Liver (tissue), 9 donors: Measurements from ENCODE around the gene CNDP2. TPM values are rescaled to one million over a fixed set of nuclear protein-coding genes. Genes with fewer than 3 reads are reported as not detected.

Source experiments
- DNase-seq: peaks from one replicate; pipeline ENCODE4 v3.0.0-alpha.2; 2017; ENCODE audit warnings: low spot score
- H3K27ac ChIP-seq, 2 donors: one replicate each; pipeline ENCODE4 v1.7.0; 2013; ENCODE audit warnings: inconsistent platforms in 2 of 2, low read length in 2 of 2, control low read depth in 1 of 2, low read depth in 1 of 2, mild to moderate bottlenecking in 1 of 2
- H3K27me3 ChIP-seq, 4 donors: one replicate each; pipeline versions ENCODE4 v1.6.1 to v1.7.0; 2013; ENCODE audit warnings: low read length in 3 of 4, inconsistent platforms in 1 of 4, mild to moderate bottlenecking in 1 of 4, moderate library complexity in 1 of 4; ENCODE audit not compliant: control insufficient read depth in 4 of 4, insufficient read depth in 4 of 4
- H3K36me3 ChIP-seq, 4 donors: one replicate each; pipeline versions ENCODE4 v1.6.1 to v1.7.0; 2013; ENCODE audit warnings: low read length in 3 of 4, mild to moderate bottlenecking in 3 of 4, low read depth in 1 of 4, moderate library complexity in 1 of 4; ENCODE audit not compliant: control insufficient read depth in 4 of 4, insufficient read depth in 3 of 4
- H3K4me1 ChIP-seq, 4 donors: one replicate each; pipeline versions ENCODE4 v1.6.1 to v1.7.0; 2013; ENCODE audit warnings: low read length in 3 of 4, mild to moderate bottlenecking in 3 of 4, moderate library complexity in 1 of 4; ENCODE audit not compliant: control insufficient read depth in 4 of 4, insufficient read depth in 4 of 4
- H3K4me3 ChIP-seq, 3 donors: one replicate each; pipeline versions ENCODE4 v1.6.1 to v1.7.0; 2013; ENCODE audit warnings: low read length in 3 of 3, control low read depth in 1 of 3, low read depth in 1 of 3, mild to moderate bottlenecking in 1 of 3
- H3K9ac ChIP-seq, 2 donors: one replicate each; pipeline ENCODE4 v1.7.0; 2013; ENCODE audit warnings: low read length in 2 of 2, mild to moderate bottlenecking in 2 of 2, moderate library complexity in 2 of 2, control low read depth in 1 of 2, low read depth in 1 of 2
- H3K9me3 ChIP-seq, 4 donors: one replicate each; pipeline versions ENCODE4 v1.6.1 to v1.7.0; 2013; ENCODE audit warnings: low read length in 3 of 4; ENCODE audit not compliant: control insufficient read depth in 4 of 4
- ATF3 ChIP-seq: IDR thresholded peaks from 2 replicates; pipeline ENCODE4 v1.6.1; 2016; ENCODE audit warnings: antibody characterized with exemption
- CTCF ChIP-seq: fragments of 150-350 bp; IDR thresholded peaks from 2 replicates; pipeline ENCODE4 v1.5.1; 2017; ENCODE audit warnings: improper control_type of control experiment, low read depth, low read length; ENCODE audit not compliant: missing input control
- EGR1 ChIP-seq, 2 donors: IDR thresholded peaks; 2 replicates each; pipeline ENCODE4 v1.6.1; 2016 to 2018; ENCODE audit warnings: antibody characterized with exemption in 2 of 2, low read depth in 2 of 2
- FOXA1 ChIP-seq: IDR thresholded peaks from 2 replicates; pipeline ENCODE4 v1.6.1; 2016; ENCODE audit warnings: antibody characterized with exemption
- FOXA2 ChIP-seq: IDR thresholded peaks from 2 replicates; pipeline ENCODE4 v1.6.1; 2016; ENCODE audit warnings: antibody characterized with exemption
- GABPA ChIP-seq, 2 donors: IDR thresholded peaks in 1 of 2; conservative IDR thresholded peaks in 1 of 2; 2 replicates each; pipeline ENCODE4 v1.6.1; 2016; ENCODE audit warnings: antibody characterized with exemption in 2 of 2, mild to moderate bottlenecking in 1 of 2, moderate library complexity in 1 of 2
- HNF4A ChIP-seq, 2 donors: conservative IDR thresholded peaks; 2 replicates each; pipeline ENCODE4 v1.6.1; 2016; ENCODE audit warnings: antibody characterized with exemption in 2 of 2, mild to moderate bottlenecking in 2 of 2
- HNF4G ChIP-seq: IDR thresholded peaks from 2 replicates; pipeline ENCODE4 v1.6.1; 2016; ENCODE audit warnings: antibody characterized with exemption
- JUND ChIP-seq, 2 donors: IDR thresholded peaks; 2 replicates each; pipeline ENCODE4 v1.6.1; 2016; ENCODE audit warnings: antibody characterized with exemption in 2 of 2
- MAX ChIP-seq: IDR thresholded peaks from 2 replicates; pipeline ENCODE4 v1.6.1; 2016; ENCODE audit warnings: antibody characterized with exemption
- NR2F2 ChIP-seq: IDR thresholded peaks from 2 replicates; pipeline ENCODE4 v1.6.1; 2016; ENCODE audit warnings: antibody characterized with exemption
- REST ChIP-seq: IDR thresholded peaks from 2 replicates; pipeline ENCODE4 v1.6.1; 2016; ENCODE audit warnings: antibody characterized with exemption, mild to moderate bottlenecking
- RXRA ChIP-seq, 2 donors: IDR thresholded peaks; 2 replicates each; pipeline ENCODE4 v1.6.1; 2017 to 2018; ENCODE audit warnings: antibody characterized with exemption in 2 of 2, mild to moderate bottlenecking in 1 of 2
- SP1 ChIP-seq: IDR thresholded peaks from 2 replicates; pipeline ENCODE4 v1.6.1; 2018; ENCODE audit warnings: antibody characterized with exemption, mild to moderate bottlenecking
- TAF1 ChIP-seq: conservative IDR thresholded peaks from 2 replicates; pipeline ENCODE4 v1.6.1; 2016; ENCODE audit warnings: antibody characterized with exemption, mild to moderate bottlenecking
- ZBTB33 ChIP-seq: IDR thresholded peaks from 2 replicates; pipeline ENCODE4 v1.6.1; 2016; ENCODE audit warnings: antibody characterized with exemption
- WGBS: extraction: QIAGEN DNeasy Blood & Tissue Kit; methylation state at CpG from one replicate; pipeline ENCODE4 v1.1.7; 2013; 5-methylcytosine and 5-hydroxymethylcytosine counted together
- polyA plus RNA-seq, 2 donors: library from polyadenylated mRNA; stranded (reverse) in 1 of 2; unstranded in 1 of 2; fragments of 200-250 nt in 1 of 2; fragments of >200 nt in 1 of 2; fragmentation: Nextera tagmentation in 1 of 2; extraction: Ambion mirVana in 1 of 2; gene quantifications; one replicate each; pipeline versions ENCODE4 v1.2.1 to v1.2.3, GENCODE V29; 2013 to 2015
- total RNA-seq, 2 donors: library from RNA; depleted of rRNA; stranded (reverse); fragments of >200 nt; gene quantifications; one replicate each; pipeline ENCODE4 v1.2.3, GENCODE V29; 2014
- donor health status: healthy.
- donor health status: healthy.
- donor health status: healthy.
- donor health status: healthy.
- donor health status: healthy.

Gene CNDP2
- total and polyA plus RNA-seq, 4 donors = 65.5 to 167 (median 141) TPM

- Histone ChIP-seq H3K27ac (no peak overlapping the region), H3K4me1 (no peaks in the 10 kb centered on the region), H3K9ac (no peak overlapping the region), H3K36me3 (no peaks in the 10 kb centered on the region), H3K9me3 (no peaks in the 10 kb centered on the region), H3K27me3 (no peaks in the 10 kb centered on the region), H3K4me3 (no peak overlapping the region)
- no peak for DNase-seq
- TF ChIP-seq MAX (no peak), REST (no peak), TAF1 (no peak), RXRA (IDR thresholded peaks at IDR 0.05) (peak; percentile 31 to 56), ZBTB33 (no peak), CTCF (no peak), ATF3 (no peak), HNF4A (conservative IDR thresholded peaks at IDR 0.05) (no peak), GABPA (IDR thresholded peaks at IDR 0.05 in 1 of 2, conservative IDR thresholded peaks at IDR 0.05 in 1 of 2) (no peak), JUND (IDR thresholded peaks at IDR 0.05) (no peak), HNF4G (no peak), EGR1 (IDR thresholded peaks at IDR 0.05; ENCODE audit: low read depth in 2 of 2) (no peak), FOXA2 (no peak), FOXA1 (no peak), NR2F2 (peak; percentile 51), SP1 (no peak)
- WGBS = 49% methylated on average over 2 of the region's 2 CpGs
These were observed 23.9 kb upstream of the CNDP2 start for GRCh38 chr18:74472312-74472711.
